IMR-90 (cell line): Measurements from ENCODE around the gene SPATA3. TPM values are rescaled to one million over a fixed set of nuclear protein-coding genes. Genes with fewer than 3 reads are reported as not detected.

ENCODE experiments used
- MAZ ChIP-seq: IDR thresholded peaks from 2 replicates; pipeline ENCODE4 v1.6.1; 2012; ENCODE audit warnings: low read depth, mild to moderate bottlenecking, low read length, improper control_type of control experiment, moderate library complexity, borderline replicate concordance
- MXI1 ChIP-seq: IDR thresholded peaks from 2 replicates; pipeline ENCODE4 v1.6.1; 2012; ENCODE audit warnings: low read depth, mild to moderate bottlenecking, low read length, moderate library complexity, borderline replicate concordance
- SMC3 ChIP-seq: fragments of 150-350 bp; IDR thresholded peaks from 2 replicates; pipeline ENCODE4 v1.6.1; 2016; ENCODE audit warnings: low read depth, mild to moderate bottlenecking, antibody characterized with exemption, low read length, moderate library complexity
- polyA plus RNA-seq, 3 experiments: library from polyadenylated mRNA; depleted of rRNA; stranded (reverse); fragments of >200 nt; gene quantifications; 2 replicates each; pipeline ENCODE4 v1.2.3, GENCODE V29; 2012; ENCODE audit warnings: low replicate concordance in 1 of 3
- total RNA-seq: library from RNA; depleted of rRNA; stranded (reverse); fragments of >200 nt; gene quantifications from 2 replicates; pipeline ENCODE4 v1.2.3, GENCODE V29; 2012

SPATA3 gene
- total and polyA plus RNA-seq, 2 of the 4 experiments (the other 2 are of a cell fraction): not detected

GRCh38 chr2:231056453-231057416, 60.8 kb downstream of the SPATA3 start, which contains the start of gene PSMD1 (continued):
- TF ChIP-seq MXI1 (peak; percentile 17; the same call in 1 of the 2 replicates), MAZ (peak; percentile 90; the same call in 1 of the 2 replicates), SMC3 (0 out of 2 replicates have a peak, but pooled peaks have one; percentile 17)
